Stimulated activated CD8-positive, alpha-beta memory T cell treated with anti-CD3 and anti-CD28 coated beads, Interleukin-15, amount 100 ng/mL, for 48 hours (primary cell): Measurements from ENCODE around the gene ALG8.
"Not testable (repeated sequence)": the region's sequence is repeated elsewhere in the genome, so short reads cannot be mapped to it uniquely, and the experiment has no call there.

ENCODE experiments used
- DNase-seq, 2 donors: peaks; one replicate each; pipeline ENCODE4 v3.0.0-alpha.2; 2020; ENCODE audit warnings: low read depth in 2 of 2

Gene ALG8

DNA sequence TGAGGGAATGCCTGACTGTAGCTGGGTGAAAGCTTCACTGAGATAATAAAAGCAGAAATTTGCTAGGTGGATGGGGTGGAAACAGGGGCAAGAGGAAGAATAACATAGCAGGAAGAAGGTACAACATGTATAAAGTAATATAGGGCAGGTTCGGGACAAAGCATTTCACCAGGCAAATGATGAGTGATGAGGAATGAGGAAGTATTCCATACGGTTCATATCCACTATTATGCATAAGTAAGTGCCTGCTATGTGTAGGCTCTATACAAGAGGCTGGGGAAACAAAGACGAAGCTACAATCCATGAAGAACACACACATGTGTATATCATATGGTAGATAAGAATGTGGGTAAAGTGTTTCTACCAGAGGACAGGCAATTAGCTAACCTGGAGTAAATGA, 67.7 kb downstream of the ALG8 start:
- DNase-seq: no peak

DNA sequence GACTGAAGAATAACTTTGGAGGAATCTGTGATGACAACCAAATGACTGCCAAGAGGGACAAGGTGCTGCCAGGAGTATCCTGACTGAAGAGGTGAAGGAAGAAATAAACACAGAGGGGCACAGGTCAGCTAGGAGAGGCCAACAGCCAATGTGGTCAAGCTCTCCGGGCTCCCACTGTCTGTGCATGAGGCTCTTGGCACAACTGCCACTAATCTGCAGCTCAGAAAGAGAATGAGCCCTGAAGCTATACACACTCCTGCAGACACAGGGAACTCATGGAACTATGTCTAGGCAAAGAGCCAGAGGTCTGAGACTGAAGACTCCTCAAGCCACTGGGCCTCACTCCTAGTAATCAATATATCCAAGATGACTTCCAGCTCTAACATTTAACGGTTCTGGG, 68.8 kb downstream of the ALG8 start:
- no peak for DNase-seq

DNA sequence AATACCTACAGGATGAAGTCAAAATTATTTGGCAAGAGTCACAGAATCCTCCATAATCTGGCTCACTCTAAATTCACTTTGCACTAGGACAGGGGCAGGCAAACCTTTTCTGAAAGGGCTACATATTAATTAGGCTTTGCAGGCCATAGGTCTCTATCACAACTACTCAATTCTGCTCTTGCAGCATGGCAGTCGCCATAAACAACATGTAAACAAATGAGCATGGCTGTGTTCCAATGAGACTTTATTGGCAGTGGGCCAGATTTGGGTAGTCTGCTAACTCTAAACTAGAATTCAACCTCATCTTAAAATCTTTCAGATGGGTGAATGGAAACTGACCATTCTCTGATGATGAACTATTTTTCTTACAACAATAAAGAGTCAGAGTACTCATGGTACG, 70.0 kb downstream of the ALG8 start:
- no peak for DNase-seq

DNA sequence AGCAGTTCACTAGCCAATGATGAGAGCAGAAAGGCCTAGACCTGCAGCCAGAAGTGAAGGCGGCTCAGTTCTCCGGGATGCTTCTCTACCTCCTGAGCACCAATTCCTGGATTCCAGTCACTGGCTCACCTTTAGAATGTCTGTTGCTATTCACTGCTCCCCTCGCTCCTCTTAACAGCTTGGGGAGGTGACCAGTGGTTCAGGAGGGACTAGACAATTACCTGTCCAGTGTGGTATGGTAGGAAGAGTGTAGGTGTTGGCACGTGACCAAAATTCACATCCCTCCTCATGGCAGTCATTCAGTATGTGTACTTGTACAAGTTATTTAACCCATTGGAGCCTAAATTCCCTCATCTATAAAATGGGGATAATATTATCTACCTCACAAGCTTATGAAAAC, 71.7 kb downstream of the ALG8 start:
- no peak for DNase-seq

DNA sequence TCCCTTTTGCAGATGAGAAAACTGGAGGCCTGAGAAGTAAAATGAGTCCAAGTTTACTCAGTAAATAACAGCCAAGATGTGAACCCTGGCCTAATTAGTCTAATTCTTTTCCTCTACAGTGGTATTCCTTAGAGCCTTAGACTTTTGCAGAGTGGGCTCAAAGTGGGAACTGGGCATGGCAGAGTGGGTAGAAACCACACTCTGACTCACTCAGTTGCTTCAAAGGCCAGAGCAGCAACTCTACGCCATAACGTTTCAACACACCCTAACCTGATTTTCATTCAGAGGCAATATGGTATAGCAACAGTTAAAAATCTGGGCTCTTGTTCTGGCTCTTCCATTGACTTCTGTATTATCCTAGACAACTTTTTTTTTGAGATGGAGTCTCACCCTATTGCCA, 73.0 kb downstream of the ALG8 start:
- no peak for DNase-seq

DNA sequence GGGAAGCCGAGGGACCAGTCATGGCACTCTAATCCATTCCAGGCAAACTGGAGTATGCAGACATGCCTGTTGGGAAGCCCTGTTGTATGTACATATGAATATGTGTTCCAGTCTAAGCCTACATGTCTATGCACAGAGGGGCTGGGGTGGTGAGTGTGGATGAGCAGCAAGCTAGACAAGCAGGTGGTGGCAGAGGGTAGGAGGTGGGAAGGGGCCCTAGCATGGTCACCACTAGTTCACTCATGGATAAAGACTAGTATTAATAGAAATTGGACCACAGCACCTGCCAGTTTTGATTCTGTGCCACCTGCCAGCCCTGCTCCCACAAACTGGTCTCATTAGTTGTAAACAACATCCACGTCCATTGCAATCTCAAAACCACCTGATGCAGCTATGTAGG, 74.2 kb downstream of the ALG8 start:
- no peak for DNase-seq

DNA sequence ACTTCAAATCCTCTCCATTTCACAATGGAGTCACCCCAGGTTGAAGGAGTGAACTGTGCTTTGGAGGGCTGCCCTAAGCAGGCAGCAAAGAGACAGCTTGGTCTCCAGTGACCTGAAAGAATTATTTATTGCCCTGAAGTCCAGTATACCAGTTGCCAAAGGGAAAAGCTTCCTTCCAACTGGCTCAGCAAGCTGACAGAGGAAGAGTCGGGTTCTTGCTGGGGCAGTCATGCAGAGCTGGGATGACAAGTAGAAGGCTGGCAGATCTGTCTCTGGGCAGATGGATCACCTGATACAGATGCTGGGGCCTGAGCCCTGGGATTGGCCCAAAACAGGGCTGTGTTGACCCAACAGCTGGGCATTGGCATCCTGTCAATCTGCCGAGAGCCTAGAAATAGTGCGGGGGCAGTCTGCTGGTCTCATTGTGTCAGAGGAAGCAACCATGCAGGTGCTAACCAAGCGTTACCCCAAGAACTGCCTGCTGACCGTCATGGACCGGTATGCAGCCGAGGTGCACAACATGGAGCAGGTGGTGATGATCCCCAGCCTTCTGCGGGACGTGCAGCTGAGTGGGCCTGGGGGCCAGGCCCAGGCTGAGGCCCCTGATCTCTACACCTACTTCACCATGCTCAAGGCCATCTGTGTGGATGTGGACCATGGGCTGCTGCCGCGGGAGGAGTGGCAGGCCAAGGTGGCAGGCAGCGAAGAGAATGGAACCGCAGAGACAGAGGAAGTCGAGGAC, 75.8 kb downstream of the ALG8 start, which contains the start of gene THRSP:
Gene THRSP (plus strand): TSS at position 422 of the 742 bp plus-strand sequence. CDS start 21 bp downstream, at position 443.
- no peak for DNase-seq

DNA sequence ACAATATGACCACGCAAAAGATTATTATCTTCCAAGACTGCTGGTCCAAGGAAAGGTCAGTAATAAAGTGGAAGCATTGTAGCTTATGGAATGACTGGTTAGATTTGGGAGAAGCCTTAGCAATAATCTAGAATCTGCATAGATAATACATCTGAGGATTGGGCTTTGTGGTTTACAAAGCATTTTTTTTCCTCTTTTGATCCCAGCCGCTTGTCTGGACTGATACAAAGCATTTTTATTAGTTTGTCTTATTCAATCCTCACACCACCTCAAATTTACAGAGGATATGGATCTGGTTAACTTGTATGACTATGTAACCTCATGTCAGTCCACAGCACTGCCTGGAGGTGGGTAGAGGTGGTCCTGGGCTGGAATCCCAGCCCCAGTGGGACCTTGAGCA, 76.8 kb downstream of the ALG8 start:
- no peak for DNase-seq

DNA sequence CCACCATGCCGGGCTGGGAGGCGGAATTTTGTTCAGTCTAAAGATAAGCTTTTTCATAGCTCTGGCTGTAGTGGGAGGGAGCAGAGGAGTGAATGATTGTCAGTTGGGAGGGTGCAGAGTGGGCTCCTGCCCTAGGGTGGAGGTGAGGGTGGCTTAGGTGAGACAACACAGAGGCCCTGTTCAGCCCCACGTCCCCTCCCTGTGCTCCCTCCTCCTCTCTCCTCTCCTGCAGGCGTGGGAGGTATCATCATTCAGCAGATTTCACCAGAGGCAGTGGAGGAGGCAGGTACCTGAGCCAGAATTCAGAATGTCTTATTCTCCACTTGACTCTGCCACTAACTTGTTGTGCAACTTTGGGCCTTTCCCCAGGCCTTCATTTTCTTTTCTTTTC, 77.5 kb downstream of the ALG8 start:
- no peak for DNase-seq

DNA sequence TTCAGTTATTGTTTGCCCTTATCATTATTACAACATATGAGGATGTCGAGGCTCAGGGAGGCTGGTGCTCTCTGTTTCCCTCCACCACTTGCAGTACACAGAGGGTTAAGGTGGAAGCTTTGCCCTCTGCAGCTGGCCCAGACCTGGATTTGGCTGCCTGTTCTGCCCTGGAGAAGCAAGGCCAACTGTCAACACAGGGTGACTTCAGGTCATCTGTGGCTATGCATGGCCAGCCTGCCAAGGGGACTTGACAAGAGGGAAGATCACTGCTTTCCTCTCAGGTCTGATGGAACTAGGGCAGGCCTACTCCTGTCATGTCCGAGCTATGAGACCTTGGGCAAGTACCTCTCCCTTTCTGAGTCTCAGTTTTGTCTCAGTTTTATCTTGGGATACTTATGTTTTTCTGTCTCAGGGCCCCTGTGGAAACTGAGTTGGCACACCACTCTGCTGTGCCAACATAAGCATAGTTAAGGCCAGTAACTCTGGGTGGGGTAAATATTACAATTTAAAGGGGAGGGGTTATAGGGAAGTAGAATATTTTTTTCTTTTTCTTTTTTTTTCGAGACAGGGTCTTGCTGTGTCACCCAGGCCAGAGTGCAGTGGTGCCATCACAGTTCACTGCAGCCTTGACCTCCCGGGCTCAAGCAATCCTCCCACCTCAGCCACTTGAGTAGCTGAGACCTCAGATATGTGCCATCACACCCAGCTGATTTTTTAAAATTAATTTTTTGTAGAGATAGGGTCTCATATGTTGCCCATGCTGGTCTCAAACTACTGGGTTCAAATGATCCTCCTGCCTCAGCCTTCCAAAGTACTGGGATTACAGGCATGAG, 78.1 kb downstream of the ALG8 start:
- no peak for DNase-seq

DNA sequence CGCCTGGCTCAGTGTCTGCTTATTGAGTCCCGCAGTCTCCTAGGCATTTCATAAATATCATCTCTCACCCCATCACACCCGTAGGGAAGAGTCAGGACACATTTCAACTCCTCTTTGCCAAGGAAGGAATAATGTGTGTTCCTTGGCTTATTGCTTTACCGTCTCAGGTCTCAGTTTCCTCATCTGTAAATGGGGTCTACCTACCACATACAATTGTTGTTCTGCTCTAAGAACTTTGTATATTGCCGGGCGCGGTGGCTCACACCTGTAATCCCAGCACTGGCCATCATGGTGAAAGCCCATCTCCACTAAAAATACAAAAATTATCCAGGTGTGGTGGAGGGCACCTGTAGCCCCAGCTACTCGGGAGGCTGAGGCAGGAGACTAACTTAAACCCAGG, 78.9 kb downstream of the ALG8 start:
- DNase-seq: no peak

DNA sequence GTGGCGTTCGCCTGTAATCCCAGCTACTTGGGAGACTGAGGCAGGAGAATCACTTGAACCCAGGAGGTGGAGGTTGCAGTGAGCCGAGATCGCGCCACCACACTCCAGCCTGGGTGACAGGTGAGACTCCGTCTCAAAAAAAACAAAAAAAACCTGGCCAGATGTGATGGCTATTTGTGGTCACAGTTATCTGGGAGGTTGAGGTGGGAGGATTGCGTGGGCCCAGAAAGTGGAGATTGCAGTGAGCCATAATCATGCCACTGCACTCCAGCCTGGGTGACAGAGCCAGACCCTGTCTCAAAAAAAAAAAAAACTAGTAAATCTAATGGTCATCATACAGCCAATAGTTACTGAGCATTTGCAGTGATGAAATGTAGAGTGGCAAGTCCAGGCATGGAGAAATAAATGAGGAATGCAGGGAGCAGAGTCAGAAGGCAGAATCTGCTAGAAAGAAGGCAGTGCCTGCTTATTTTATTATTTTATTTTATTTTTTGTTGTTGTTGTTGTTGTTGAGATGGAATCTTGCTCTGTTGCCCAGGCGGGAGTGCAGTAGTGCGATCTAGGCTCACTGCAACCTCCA, 79.6 kb downstream of the ALG8 start:
- not testable (repeated sequence) for DNase-seq

DNA sequence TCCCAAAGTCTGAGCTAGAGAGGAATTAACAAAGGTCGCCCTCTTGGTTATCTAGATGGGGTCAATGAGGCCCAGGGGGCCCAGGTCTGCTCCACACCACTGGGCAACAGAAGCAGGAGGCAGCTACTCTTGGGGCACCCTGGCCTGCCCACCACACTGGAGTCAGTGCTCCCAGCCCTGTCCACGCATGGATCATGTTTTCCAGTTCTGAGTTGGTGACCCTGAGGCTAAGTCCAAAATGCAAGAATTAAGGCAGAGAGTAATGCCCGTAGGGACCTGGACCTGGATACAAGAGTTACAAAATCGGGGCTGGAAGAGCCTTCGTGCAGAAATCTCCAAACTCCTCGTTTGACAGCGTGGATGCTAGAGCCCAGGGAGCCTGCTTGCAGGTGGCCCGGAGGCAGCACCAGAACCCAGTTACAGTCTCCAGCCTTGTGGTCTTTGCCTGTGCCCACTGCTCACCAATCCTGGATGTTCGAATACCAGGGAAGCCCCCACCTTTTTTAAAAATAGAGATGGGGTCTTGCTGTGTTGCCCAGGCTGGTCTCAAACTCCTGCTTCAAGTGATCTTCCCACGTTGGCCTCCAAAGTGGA, 81.9 kb downstream of the ALG8 start:
- DNase-seq: no peak

DNA sequence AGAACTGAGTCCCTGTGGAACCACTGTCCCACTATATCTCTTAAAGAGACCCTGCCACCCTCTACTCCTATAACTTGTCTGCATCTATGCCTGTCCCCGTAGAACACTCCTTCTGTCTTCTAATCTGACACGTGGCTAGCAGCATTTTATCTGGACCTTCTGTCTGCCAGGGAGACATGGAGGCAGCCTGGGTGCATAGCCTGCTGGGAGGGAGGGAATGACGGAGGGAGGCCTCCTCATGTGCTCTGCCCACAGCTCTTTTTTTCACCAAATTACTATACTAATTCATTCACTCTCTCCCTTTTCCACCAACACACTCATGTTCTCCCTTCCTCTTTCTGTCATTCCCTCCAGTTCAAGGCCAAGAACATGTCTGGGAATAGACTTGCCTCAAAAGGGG, 83.3 kb downstream of the ALG8 start:
- DNase-seq: no peak

DNA sequence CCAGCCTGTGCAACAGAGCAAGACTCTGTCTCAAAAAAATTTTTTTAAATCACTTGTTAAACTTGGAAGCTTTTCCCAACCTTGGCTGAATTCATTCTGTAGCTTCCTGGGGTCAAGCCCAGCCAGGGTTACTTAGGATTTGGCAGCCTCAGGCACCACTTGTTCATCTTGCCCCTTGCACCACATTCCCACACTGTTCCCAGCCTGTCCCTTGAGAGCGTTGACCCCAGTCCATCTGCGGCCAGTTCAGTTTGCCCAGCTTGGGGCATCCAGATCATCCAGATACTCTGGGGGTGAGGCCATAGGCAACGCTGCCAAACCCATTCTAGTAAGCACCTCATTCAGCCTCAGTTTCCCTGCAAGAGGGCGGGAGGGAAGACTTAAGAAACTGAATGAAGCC, 84.5 kb downstream of the ALG8 start:
- no peak for DNase-seq

DNA sequence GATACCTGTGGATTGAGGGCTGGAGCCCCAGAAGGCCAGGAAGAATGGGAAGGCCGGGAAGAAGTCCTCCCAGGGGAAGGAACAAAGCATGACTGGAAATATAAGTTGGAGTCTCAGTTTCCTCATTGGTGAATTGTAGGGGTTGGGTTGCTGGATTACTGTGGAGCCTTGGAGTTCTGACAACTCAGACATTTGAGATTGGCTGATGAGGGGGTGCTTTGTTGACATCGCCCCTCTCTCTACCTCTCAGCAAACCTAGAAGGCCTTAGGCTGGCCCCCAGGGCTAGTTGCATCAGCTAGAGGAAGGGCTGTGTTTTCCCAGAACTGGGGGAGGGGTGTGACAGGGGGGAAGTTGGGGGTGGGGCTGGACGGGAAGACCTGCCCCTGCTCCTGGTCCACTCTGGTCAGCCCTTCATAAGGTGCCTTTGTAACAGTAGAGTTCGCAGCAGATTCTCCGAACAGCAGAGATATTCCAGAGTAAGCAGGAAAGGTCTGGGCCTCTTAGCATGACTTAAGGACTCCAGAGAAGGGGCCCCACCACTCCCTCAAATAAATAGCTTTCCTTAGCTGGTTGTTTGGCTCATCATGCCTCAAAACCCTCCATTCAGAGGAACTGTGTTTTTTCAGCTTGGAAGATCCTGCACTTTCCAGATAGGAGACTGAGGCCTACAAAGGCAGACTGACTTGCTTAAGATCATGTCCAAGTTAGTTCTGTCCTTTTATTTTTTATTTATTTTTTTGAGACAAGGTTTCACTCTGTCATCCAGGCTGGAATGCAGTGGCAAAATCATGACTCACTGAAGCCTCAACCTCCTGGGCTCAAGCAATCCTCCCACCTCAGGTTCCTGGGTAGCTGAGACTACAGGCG, 88.2 kb downstream of the ALG8 start:
- DNase-seq: no peak
